WTC11 (cell line): ENCODE measurements around the gene ADAMTS2. TPM values are rescaled to one million over a fixed set of nuclear protein-coding genes. Genes with fewer than 3 reads are reported as not detected.

Experiments
- ATAC-seq: fragments of 200-7000 bp; cut with Tn5 transposase; 2 replicates; pipeline ENCODE4 v1.10.0; 2021; ENCODE audit warnings: mild to moderate bottlenecking, moderate library complexity
- CTCF ChIA-PET: fragments of 300-600 bp; sonication (Branson Sonifier 250); formaldehyde crosslinking; loops from one replicate; lab custom pipeline; 2021; ENCODE audit warnings: antibody characterized with exemption; lab: Charles Lee
- POLR2A ChIA-PET: fragments of 350-600 bp; sonication (Branson Sonifier 250); formaldehyde crosslinking; loops from one replicate; lab custom pipeline; 2021; ENCODE audit warnings: antibody characterized with exemption; lab: Charles Lee
- DNase-seq: peaks from one replicate; pipeline ENCODE4 v3.0.0; 2021; ENCODE audit warnings: low spot score
- H3K27ac Mint-ChIP-seq: 2 replicates; pipeline ENCODE4 v1.8.0; 2021; ENCODE audit warnings: mixed read lengths
- H3K27me3 Mint-ChIP-seq: 2 replicates; pipeline ENCODE4 v1.8.0; 2021; ENCODE audit warnings: low read depth, mild to moderate bottlenecking, moderate library complexity, mixed read lengths
- H3K36me3 Mint-ChIP-seq: 2 replicates; pipeline ENCODE4 v1.8.0; 2021; ENCODE audit warnings: mixed read lengths
- H3K4me1 Mint-ChIP-seq: 2 replicates; pipeline ENCODE4 v1.8.0; 2022; ENCODE audit warnings: mixed read lengths
- H3K4me3 Mint-ChIP-seq: 2 replicates; pipeline ENCODE4 v1.8.0; 2021; ENCODE audit warnings: mild to moderate bottlenecking, moderate library complexity, mixed read lengths
- H3K9me3 Mint-ChIP-seq: 2 replicates; pipeline ENCODE4 v1.8.0; 2021; ENCODE audit warnings: mixed read lengths
- CBFB ChIP-seq: sonication (generic); formaldehyde crosslinking; IDR thresholded peaks from 2 replicates; pipeline ENCODE4 v1.8.1; 2022; ENCODE audit warnings: mild to moderate bottlenecking, low read depth, missing genetic modification reagents
- CREB1 ChIP-seq: sonication (generic); formaldehyde crosslinking; IDR thresholded peaks from 2 replicates; pipeline ENCODE4 v1.8.0; 2023; ENCODE audit warnings: mild to moderate bottlenecking, missing genetic modification reagents
- ELF4 ChIP-seq: sonication (generic); formaldehyde crosslinking; IDR thresholded peaks from 2 replicates; pipeline ENCODE4 v1.8.1; 2022; ENCODE audit warnings: low read depth, mild to moderate bottlenecking, moderate library complexity, missing genetic modification reagents
- HMGA2 ChIP-seq: fragments of 250-450 bp; sonication (Bioruptor Pico); IDR thresholded peaks from 2 replicates; pipeline ENCODE4 v1.4.0; 2021; ENCODE audit warnings: mild to moderate bottlenecking, moderate library complexity
- JAZF1 ChIP-seq: fragments of 250-450 bp; sonication (Bioruptor Pico); IDR thresholded peaks from 2 replicates; pipeline ENCODE4 v1.9.0; 2021; ENCODE audit warnings: moderate library complexity, mild to moderate bottlenecking, inconsistent platforms
- JUN ChIP-seq: sonication (generic); formaldehyde crosslinking; IDR thresholded peaks from 2 replicates; pipeline ENCODE4 v1.8.0; 2023; ENCODE audit warnings: mild to moderate bottlenecking, missing genetic modification reagents
- NR1H2 ChIP-seq: sonication (generic); formaldehyde crosslinking; IDR thresholded peaks from 2 replicates; pipeline ENCODE4 v1.9.0; 2021; ENCODE audit warnings: mild to moderate bottlenecking, moderate library complexity, missing genetic modification reagents
- NR3C1 ChIP-seq: sonication (generic); formaldehyde crosslinking; conservative IDR thresholded peaks from 2 replicates; pipeline ENCODE4 v1.8.1; 2023; ENCODE audit warnings: low read depth, mild to moderate bottlenecking, missing genetic modification reagents
- RELA ChIP-seq: sonication (generic); formaldehyde crosslinking; IDR thresholded peaks from 2 replicates; pipeline ENCODE4 v1.8.1; 2022; ENCODE audit warnings: missing genetic modification reagents, mild to moderate bottlenecking, borderline replicate concordance
- SMAD3 ChIP-seq: sonication (generic); formaldehyde crosslinking; IDR thresholded peaks from 2 replicates; pipeline ENCODE4 v1.8.0; 2022; ENCODE audit warnings: missing genetic modification reagents, mild to moderate bottlenecking, borderline replicate concordance
- SP1 ChIP-seq: sonication (generic); formaldehyde crosslinking; conservative IDR thresholded peaks from 2 replicates; pipeline ENCODE4 v1.8.1; 2022; ENCODE audit warnings: missing genetic modification reagents
- ZBTB21 ChIP-seq: sonication (generic); formaldehyde crosslinking; IDR thresholded peaks from 2 replicates; pipeline ENCODE4 v1.8.1; 2023; ENCODE audit warnings: mild to moderate bottlenecking, missing genetic modification reagents, borderline replicate concordance
- ZNF317 ChIP-seq: sonication (generic); formaldehyde crosslinking; IDR thresholded peaks from 2 replicates; pipeline ENCODE4 v1.8.1; 2023; ENCODE audit warnings: low read depth, mild to moderate bottlenecking, moderate library complexity, missing genetic modification reagents, borderline replicate concordance
- total RNA-seq: library from RNA; stranded (reverse); gene quantifications from 3 replicates; pipeline ENCODE4 v1.2.3, GENCODE V29; 2021
- TF ChIP-seq, protein P1 (sequence below): sonication (generic); formaldehyde crosslinking; IDR thresholded peaks from 2 replicates; pipeline ENCODE4 v1.8.1; 2023; ENCODE audit warnings: mild to moderate bottlenecking, missing genetic modification reagents, moderate library complexity
- TF ChIP-seq, protein P2 (sequence below): sonication (generic); formaldehyde crosslinking; IDR thresholded peaks from 2 replicates; pipeline ENCODE4 v1.8.1; 2023; ENCODE audit warnings: mild to moderate bottlenecking, missing genetic modification reagents
- TF ChIP-seq, protein P3 (sequence below): sonication (generic); formaldehyde crosslinking; IDR thresholded peaks from 2 replicates; pipeline ENCODE4 v1.8.0; 2023; ENCODE audit warnings: missing genetic modification reagents, mild to moderate bottlenecking, borderline replicate concordance
- TF ChIP-seq, protein P4 (sequence below): sonication (generic); formaldehyde crosslinking; IDR thresholded peaks from 2 replicates; pipeline ENCODE4 v1.8.1; 2023; ENCODE audit warnings: mild to moderate bottlenecking, missing genetic modification reagents, borderline replicate concordance
- TF ChIP-seq, protein P5 (sequence below): fragments of 250-450 bp; sonication (Bioruptor Pico); IDR thresholded peaks from 2 replicates; pipeline ENCODE4 v1.9.0; 2021; ENCODE audit warnings: mild to moderate bottlenecking
- TF ChIP-seq, protein P6 (sequence below): fragments of 250-450 bp; sonication (Bioruptor Pico); IDR thresholded peaks from 2 replicates; pipeline ENCODE4 v1.9.0; 2021; ENCODE audit warnings: moderate library complexity, mild to moderate bottlenecking, inconsistent platforms, borderline replicate concordance
- TF ChIP-seq, protein P7 (sequence below): sonication (generic); formaldehyde crosslinking; IDR thresholded peaks from 2 replicates; pipeline ENCODE4 v1.8.0; 2022; ENCODE audit warnings: mild to moderate bottlenecking, missing genetic modification reagents

Gene ADAMTS2
- total RNA-seq, 1 experiment from 2014 or later, result 11.2 TPM

DNA sequence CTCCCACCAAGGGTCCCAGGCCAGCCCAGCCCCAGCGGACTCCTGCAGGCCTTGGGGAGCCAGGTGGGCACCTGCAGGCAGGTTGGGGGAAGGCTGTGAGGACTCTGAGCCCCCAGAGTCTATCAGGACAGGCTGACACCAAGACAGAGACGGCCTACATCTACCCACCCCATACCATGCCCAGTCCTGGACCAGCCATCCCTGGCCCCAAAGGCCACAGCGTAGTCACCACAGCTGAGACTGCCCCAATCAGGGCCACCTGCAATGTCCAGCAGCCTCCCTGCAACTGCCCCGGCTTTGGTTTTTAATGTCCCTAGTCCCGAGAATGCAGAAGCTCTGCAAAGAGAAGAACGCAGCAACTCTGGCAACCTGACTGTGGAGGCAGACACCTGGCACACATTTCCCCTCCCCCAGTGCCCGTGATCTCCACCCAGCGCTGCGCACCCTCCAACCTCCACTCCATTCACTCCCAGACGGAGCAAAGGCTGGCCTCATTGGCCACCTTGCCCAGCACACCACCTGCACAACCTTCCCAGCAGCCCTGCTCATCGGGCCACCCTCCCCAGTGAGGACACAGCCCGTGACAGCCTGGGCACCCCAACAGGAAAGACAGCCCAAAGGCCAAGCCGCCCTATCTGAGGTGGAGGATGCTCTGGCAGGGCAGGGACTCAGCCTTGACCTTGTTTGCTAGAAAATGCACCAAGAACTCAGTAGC lies 14.9 kb downstream of the ADAMTS2 start:
- POLR2A ChIA-PET, result no interaction called here
- Mint-ChIP-seq H3K27me3 (peaks cover 18% of the 10 kb centered on the region), H3K27ac (no peak overlapping the region), H3K4me1 (peaks cover 30% of the 10 kb centered on the region), H3K9me3 (peaks cover 5% of the 10 kb centered on the region; the same call in 1 of the 2 replicates), H3K4me3 (no peak overlapping the region), H3K36me3 (no peaks in the 10 kb centered on the region; the same call in 1 of the 2 replicates)
- CTCF ChIA-PET, result interaction anchor here (1.5 kb wide), 1 partner anchor 13 kb away, joined by 7 read pairs; no protein-coding TSS in a partner anchor
- DNase-seq, result no peak
- TF ChIP-seq RELA (CRISPR knock-in tag) (no peak), JAZF1 (CRISPR knock-in tag) (no peak), HMGA2 (CRISPR knock-in tag) (no peak), ELF4 (CRISPR knock-in tag) (no peak), SMAD3 (no peak), CBFB (CRISPR knock-in tag) (no peak), ZNF317 (CRISPR knock-in tag) (no peak), JUN (CRISPR knock-in tag) (no peak), ZBTB21 (CRISPR knock-in tag) (no peak), NR3C1 (CRISPR knock-in tag) (no peak), CREB1 (CRISPR knock-in tag) (no peak), SP1 (CRISPR knock-in tag) (no peak), NR1H2 (no peak)
- TF ChIP-seq, protein P1, sequence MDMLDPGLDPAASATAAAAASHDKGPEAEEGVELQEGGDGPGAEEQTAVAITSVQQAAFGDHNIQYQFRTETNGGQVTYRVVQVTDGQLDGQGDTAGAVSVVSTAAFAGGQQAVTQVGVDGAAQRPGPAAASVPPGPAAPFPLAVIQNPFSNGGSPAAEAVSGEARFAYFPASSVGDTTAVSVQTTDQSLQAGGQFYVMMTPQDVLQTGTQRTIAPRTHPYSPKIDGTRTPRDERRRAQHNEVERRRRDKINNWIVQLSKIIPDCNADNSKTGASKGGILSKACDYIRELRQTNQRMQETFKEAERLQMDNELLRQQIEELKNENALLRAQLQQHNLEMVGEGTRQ (CRISPR knock-in tag), result no peak
- TF ChIP-seq, protein P2, sequence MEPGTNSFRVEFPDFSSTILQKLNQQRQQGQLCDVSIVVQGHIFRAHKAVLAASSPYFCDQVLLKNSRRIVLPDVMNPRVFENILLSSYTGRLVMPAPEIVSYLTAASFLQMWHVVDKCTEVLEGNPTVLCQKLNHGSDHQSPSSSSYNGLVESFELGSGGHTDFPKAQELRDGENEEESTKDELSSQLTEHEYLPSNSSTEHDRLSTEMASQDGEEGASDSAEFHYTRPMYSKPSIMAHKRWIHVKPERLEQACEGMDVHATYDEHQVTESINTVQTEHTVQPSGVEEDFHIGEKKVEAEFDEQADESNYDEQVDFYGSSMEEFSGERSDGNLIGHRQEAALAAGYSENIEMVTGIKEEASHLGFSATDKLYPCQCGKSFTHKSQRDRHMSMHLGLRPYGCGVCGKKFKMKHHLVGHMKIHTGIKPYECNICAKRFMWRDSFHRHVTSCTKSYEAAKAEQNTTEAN (CRISPR knock-in tag), result no peak
- TF ChIP-seq, protein P3, sequence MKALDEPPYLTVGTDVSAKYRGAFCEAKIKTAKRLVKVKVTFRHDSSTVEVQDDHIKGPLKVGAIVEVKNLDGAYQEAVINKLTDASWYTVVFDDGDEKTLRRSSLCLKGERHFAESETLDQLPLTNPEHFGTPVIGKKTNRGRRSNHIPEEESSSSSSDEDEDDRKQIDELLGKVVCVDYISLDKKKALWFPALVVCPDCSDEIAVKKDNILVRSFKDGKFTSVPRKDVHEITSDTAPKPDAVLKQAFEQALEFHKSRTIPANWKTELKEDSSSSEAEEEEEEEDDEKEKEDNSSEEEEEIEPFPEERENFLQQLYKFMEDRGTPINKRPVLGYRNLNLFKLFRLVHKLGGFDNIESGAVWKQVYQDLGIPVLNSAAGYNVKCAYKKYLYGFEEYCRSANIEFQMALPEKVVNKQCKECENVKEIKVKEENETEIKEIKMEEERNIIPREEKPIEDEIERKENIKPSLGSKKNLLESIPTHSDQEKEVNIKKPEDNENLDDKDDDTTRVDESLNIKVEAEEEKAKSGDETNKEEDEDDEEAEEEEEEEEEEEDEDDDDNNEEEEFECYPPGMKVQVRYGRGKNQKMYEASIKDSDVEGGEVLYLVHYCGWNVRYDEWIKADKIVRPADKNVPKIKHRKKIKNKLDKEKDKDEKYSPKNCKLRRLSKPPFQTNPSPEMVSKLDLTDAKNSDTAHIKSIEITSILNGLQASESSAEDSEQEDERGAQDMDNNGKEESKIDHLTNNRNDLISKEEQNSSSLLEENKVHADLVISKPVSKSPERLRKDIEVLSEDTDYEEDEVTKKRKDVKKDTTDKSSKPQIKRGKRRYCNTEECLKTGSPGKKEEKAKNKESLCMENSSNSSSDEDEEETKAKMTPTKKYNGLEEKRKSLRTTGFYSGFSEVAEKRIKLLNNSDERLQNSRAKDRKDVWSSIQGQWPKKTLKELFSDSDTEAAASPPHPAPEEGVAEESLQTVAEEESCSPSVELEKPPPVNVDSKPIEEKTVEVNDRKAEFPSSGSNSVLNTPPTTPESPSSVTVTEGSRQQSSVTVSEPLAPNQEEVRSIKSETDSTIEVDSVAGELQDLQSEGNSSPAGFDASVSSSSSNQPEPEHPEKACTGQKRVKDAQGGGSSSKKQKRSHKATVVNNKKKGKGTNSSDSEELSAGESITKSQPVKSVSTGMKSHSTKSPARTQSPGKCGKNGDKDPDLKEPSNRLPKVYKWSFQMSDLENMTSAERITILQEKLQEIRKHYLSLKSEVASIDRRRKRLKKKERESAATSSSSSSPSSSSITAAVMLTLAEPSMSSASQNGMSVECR (CRISPR knock-in tag), result no peak
- TF ChIP-seq, protein P4, sequence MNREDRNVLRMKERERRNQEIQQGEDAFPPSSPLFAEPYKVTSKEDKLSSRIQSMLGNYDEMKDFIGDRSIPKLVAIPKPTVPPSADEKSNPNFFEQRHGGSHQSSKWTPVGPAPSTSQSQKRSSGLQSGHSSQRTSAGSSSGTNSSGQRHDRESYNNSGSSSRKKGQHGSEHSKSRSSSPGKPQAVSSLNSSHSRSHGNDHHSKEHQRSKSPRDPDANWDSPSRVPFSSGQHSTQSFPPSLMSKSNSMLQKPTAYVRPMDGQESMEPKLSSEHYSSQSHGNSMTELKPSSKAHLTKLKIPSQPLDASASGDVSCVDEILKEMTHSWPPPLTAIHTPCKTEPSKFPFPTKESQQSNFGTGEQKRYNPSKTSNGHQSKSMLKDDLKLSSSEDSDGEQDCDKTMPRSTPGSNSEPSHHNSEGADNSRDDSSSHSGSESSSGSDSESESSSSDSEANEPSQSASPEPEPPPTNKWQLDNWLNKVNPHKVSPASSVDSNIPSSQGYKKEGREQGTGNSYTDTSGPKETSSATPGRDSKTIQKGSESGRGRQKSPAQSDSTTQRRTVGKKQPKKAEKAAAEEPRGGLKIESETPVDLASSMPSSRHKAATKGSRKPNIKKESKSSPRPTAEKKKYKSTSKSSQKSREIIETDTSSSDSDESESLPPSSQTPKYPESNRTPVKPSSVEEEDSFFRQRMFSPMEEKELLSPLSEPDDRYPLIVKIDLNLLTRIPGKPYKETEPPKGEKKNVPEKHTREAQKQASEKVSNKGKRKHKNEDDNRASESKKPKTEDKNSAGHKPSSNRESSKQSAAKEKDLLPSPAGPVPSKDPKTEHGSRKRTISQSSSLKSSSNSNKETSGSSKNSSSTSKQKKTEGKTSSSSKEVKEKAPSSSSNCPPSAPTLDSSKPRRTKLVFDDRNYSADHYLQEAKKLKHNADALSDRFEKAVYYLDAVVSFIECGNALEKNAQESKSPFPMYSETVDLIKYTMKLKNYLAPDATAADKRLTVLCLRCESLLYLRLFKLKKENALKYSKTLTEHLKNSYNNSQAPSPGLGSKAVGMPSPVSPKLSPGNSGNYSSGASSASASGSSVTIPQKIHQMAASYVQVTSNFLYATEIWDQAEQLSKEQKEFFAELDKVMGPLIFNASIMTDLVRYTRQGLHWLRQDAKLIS (CRISPR knock-in tag), result no peak
- TF ChIP-seq, protein P5, sequence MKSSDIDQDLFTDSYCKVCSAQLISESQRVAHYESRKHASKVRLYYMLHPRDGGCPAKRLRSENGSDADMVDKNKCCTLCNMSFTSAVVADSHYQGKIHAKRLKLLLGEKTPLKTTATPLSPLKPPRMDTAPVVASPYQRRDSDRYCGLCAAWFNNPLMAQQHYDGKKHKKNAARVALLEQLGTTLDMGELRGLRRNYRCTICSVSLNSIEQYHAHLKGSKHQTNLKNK (CRISPR knock-in tag), result no peak
- TF ChIP-seq, protein P6, sequence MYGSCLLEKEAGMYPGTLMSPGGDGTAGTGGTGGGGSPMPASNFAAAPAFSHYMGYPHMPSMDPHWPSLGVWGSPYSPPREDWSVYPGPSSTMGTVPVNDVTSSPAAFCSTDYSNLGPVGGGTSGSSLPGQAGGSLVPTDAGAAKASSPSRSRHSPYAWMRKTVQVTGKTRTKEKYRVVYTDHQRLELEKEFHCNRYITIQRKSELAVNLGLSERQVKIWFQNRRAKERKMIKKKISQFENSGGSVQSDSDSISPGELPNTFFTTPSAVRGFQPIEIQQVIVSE, result no peak
- TF ChIP-seq, protein P7, sequence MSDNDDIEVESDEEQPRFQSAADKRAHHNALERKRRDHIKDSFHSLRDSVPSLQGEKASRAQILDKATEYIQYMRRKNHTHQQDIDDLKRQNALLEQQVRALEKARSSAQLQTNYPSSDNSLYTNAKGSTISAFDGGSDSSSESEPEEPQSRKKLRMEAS (CRISPR knock-in tag), result no peak
- no peak for ATAC-seq
